Measurements from ENCODE around the gene EXD1.

- TF ChIP-seq CTCF (IDR thresholded peaks at IDR 0.05): no peak
- TF ChIP-seq POLR2A (IDR thresholded peaks at IDR 0.05): no peak
Observed at GRCh38 chr15:41233367-41233771, 2.8 kb upstream of the EXD1 start.

Data from Peyer's patch (tissue), 4 donors.